Lung (tissue), 12 donors: ENCODE measurements around the gene COL4A2. TPM values are rescaled to one million over a fixed set of nuclear protein-coding genes. Genes with fewer than 3 reads are reported as not detected.

Source experiments
- ATAC-seq: fragments of 200-7000 bp; cut with Tn5 transposase; one replicate; pipeline ENCODE4 v1.9.1; 2020; ENCODE audit warnings: moderate number of reproducible peaks; ENCODE audit not compliant: insufficient read depth, low FRiP score
- DNase-seq, 3 donors: peaks; one replicate each; pipeline ENCODE4 v3.0.0-alpha.2; 2013 to 2017
- H3K27ac ChIP-seq, 2 donors: one replicate each; pipeline ENCODE4 v1.5.1; 2013; ENCODE audit warnings: mild to moderate bottlenecking in 2 of 2, moderate library complexity in 2 of 2, control low read depth in 1 of 2, inconsistent platforms in 1 of 2, low read depth in 1 of 2, low read length in 1 of 2
- H3K27me3 ChIP-seq, 3 donors: one replicate each; pipeline ENCODE4 v1.5.1; 2013; ENCODE audit warnings: low read length in 2 of 3; ENCODE audit not compliant: control insufficient read depth in 3 of 3, insufficient read depth in 3 of 3
- H3K36me3 ChIP-seq, 4 donors: one replicate each; pipeline ENCODE4 v1.5.1; 2013; ENCODE audit warnings: low read length in 4 of 4, mild to moderate bottlenecking in 1 of 4, moderate library complexity in 1 of 4; ENCODE audit not compliant: control insufficient read depth in 4 of 4, insufficient read depth in 4 of 4
- H3K4me1 ChIP-seq, 5 donors: one replicate each; pipeline ENCODE4 v1.5.1; 2013; ENCODE audit warnings: low read length in 5 of 5, mild to moderate bottlenecking in 2 of 5, moderate library complexity in 1 of 5; ENCODE audit not compliant: control insufficient read depth in 5 of 5, insufficient read depth in 5 of 5
- H3K4me3 ChIP-seq: one replicate; pipeline ENCODE4 v1.5.1; 2013; ENCODE audit warnings: mild to moderate bottlenecking, control low read depth, moderate library complexity
- H3K9ac ChIP-seq, 2 donors: one replicate each; pipeline ENCODE4 v1.5.1; 2013; ENCODE audit warnings: low read length in 2 of 2, control low read depth in 1 of 2; ENCODE audit not compliant: insufficient read depth in 1 of 2
- H3K9me3 ChIP-seq, 4 donors: one replicate each; pipeline ENCODE4 v1.5.1; 2013; ENCODE audit warnings: low read length in 3 of 4, mild to moderate bottlenecking in 1 of 4, moderate library complexity in 1 of 4; ENCODE audit not compliant: control insufficient read depth in 4 of 4, insufficient read depth in 3 of 4
- WGBS, 2 donors: extraction: QIAGEN DNeasy Blood & Tissue Kit; methylation state at CpG; one replicate each; pipeline ENCODE4 v1.1.7; 2013; 5-methylcytosine and 5-hydroxymethylcytosine counted together
- polyA plus RNA-seq, 2 donors: library from polyadenylated mRNA; stranded (reverse); fragments of 200-250 nt; gene quantifications; one replicate each; pipeline ENCODE4 v1.2.1, GENCODE V29; 2013
- total RNA-seq, 2 donors: library from RNA; depleted of rRNA in 1 of 2; stranded (reverse); fragments of >200 nt in 1 of 2; gene quantifications; one replicate each; pipeline ENCODE4 v1.2.1, GENCODE V29; 2014 to 2021
- TF ChIP-seq, protein P1 (sequence below): IDR thresholded peaks from 2 replicates; pipeline ENCODE4 v1.5.1; 2012; ENCODE audit warnings: mild to moderate bottlenecking; ENCODE audit errors: control extremely low read depth, extremely low read depth
- donor health status: control.
- donor health status: control.
- donor health status: Bipolar disorder and iron deficiency.
- donor health status: healthy.
- donor health status: DM: yes; HTN: yes; CAD: no.

COL4A2 gene
- total and polyA plus RNA-seq, 4 donors: 169 to 627 (median 339) TPM

DNA sequence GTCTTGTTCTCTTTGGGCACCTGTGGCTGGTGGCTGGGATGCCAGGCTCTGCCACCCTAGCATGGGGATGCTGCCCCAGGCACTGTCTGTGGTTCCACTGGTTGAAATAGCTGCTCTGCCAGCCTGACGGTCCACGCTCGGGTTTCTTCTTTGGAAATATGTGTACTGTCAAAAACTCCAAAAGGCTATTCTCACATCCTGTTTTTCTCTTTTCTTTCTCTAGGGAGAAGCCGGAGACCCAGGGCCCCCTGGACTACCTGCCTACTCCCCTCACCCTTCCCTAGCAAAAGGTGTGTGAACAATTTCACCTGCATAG lies 139.4 kb downstream of the COL4A2 start:
- TF ChIP-seq, protein P1, sequence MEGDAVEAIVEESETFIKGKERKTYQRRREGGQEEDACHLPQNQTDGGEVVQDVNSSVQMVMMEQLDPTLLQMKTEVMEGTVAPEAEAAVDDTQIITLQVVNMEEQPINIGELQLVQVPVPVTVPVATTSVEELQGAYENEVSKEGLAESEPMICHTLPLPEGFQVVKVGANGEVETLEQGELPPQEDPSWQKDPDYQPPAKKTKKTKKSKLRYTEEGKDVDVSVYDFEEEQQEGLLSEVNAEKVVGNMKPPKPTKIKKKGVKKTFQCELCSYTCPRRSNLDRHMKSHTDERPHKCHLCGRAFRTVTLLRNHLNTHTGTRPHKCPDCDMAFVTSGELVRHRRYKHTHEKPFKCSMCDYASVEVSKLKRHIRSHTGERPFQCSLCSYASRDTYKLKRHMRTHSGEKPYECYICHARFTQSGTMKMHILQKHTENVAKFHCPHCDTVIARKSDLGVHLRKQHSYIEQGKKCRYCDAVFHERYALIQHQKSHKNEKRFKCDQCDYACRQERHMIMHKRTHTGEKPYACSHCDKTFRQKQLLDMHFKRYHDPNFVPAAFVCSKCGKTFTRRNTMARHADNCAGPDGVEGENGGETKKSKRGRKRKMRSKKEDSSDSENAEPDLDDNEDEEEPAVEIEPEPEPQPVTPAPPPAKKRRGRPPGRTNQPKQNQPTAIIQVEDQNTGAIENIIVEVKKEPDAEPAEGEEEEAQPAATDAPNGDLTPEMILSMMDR: no peak
- H3K4me1 ChIP-seq: no peaks in the 10 kb centered on the region
- WGBS, 2 donors: 68 to 74% methylated on average over 4 of the region's 4 CpGs
- no peaks in the 10 kb centered on the region for H3K27me3 ChIP-seq
- no peak for ATAC-seq
- no peak overlapping the region for H3K9ac ChIP-seq
- no peaks in the 10 kb centered on the region for H3K9me3 ChIP-seq
- no peak overlapping the region for H3K27ac ChIP-seq
- H3K4me3 ChIP-seq: no peak overlapping the region
- peaks cover 16 to 26% (median 22%) of the 10 kb centered on the region in 4 donors for H3K36me3 ChIP-seq
- DNase-seq: no peak

DNA sequence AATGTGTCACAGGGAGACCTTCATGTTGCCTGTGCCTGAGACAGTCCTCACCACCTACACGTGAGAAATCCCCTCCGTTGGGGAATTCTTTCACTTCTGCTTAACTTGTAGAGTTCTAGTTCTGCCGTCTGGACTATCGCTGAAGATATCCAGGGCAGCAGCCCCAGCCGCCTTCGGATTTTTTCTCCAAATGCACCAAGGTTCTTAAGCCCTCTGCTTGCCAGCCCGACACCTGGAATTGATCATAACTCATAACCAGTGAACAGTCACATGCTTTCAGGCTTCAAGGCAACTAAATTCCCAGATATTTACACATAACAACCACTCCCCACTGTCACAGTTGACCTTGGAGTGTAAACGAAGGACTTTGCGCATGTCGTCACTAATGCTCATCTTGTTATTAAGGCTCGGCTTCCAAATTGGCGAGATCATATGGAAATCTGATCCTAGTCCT lies 140.0 kb downstream of the COL4A2 start:
- DNase-seq: no peak

DNA sequence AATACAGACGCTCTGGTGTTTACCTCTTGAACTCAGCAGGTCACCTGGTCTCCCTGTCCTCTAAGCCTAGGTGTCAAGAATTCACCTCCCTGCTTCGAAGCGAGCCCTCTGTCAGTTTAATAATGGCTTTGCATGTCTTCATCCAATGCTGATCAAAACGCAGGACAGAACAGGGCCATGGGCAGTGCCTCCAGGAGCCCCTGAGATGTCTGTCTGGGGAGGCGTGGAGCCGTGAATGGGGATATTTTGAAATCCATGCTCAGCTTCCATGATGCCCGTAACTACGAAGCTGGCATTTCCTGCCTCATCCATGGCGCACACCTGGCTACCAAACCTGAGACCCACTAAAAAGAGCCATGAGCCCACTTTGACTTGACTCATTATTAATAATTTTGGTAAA lies 140.7 kb downstream of the COL4A2 start:
- no peaks in the 10 kb centered on the region for H3K27me3 ChIP-seq
- no peaks in the 10 kb centered on the region for H3K4me1 ChIP-seq
- ATAC-seq (no peak), DNase-seq (no peak)
- H3K4me3 ChIP-seq: no peak overlapping the region
- peaks cover 16 to 27% (median 21%) of the 10 kb centered on the region in 4 donors for H3K36me3 ChIP-seq
- TF ChIP-seq, protein P1: no peak
- H3K27ac ChIP-seq: no peak overlapping the region
- no peak overlapping the region for H3K9ac ChIP-seq
- 85 to 93% methylated on average over 9 of the region's 9 CpGs for WGBS, 2 donors
- H3K9me3 ChIP-seq: no peaks in the 10 kb centered on the region

More for the DNA sequence above, 140.0 kb downstream of the COL4A2 start:
- no peak overlapping the region for H3K4me3 ChIP-seq
- no peak for ATAC-seq
- TF ChIP-seq, protein P1: no peak
- H3K36me3 ChIP-seq: peaks cover 16 to 28% (median 22%) of the 10 kb centered on the region in 4 donors
- no peak overlapping the region for H3K27ac ChIP-seq
- H3K4me1 ChIP-seq: no peaks in the 10 kb centered on the region
- H3K27me3 ChIP-seq: no peaks in the 10 kb centered on the region
- 83 to 88% methylated on average over 12 of the region's 12 CpGs for WGBS, 2 donors
- H3K9ac ChIP-seq: no peak overlapping the region
- no peaks in the 10 kb centered on the region for H3K9me3 ChIP-seq

DNA sequence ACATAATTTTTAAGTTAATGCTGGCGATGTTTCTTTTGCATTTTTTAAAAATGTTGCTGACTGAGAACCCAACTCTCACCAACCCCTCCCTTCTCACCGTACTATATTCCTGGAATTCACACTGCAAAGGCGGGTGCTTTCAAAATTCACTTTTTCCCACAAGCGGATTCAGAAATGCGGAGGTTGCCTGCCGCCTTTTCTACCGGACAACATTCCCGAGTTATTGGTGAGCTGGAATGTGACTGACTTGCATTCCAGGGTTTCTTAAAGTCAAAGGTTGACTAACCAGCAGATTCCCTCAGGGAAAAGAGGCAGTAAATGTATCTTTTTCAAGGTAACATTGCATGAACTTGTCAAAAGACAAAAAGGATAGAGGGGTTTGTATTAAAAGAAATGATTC lies 141.1 kb downstream of the COL4A2 start:
- no peak overlapping the region for H3K4me3 ChIP-seq
- no peaks in the 10 kb centered on the region for H3K9me3 ChIP-seq
- DNase-seq (peak in 1 of 3 donors; percentile 15), ATAC-seq (no peak)
- TF ChIP-seq, protein P1: no peak
- WGBS, 2 donors: 69 to 83% methylated on average over 8 of the region's 8 CpGs
- H3K4me1 ChIP-seq: no peaks in the 10 kb centered on the region
- no peak overlapping the region for H3K27ac ChIP-seq
- H3K9ac ChIP-seq: no peak overlapping the region
- peaks cover 16 to 27% (median 22%) of the 10 kb centered on the region in 4 donors for H3K36me3 ChIP-seq
- no peaks in the 10 kb centered on the region for H3K27me3 ChIP-seq
